GM12878 (cell line): ENCODE measurements around the gene POLE2. TPM values are rescaled to one million over a fixed set of nuclear protein-coding genes. Genes with fewer than 3 reads are reported as not detected.
"Not testable (repeated sequence)": the region's sequence is repeated elsewhere in the genome, so short reads cannot be mapped to it uniquely, and the experiment has no call there.

Experiments
- ATAC-seq: fragments of 200-7000 bp; cut with Tn5 transposase; 3 replicates; pipeline ENCODE4 v1.9.1; 2020; ENCODE audit warnings: mild to moderate bottlenecking, moderate library complexity
- BruUV-seq: library from RNA; stranded (reverse); fragments of 400-500 nt; replicated peaks from 2 replicates; lab custom pipeline; 2021; lab: Mats Ljungman, UMichigan
- CTCF ChIA-PET: fragments of 300-600 bp; sonication (Branson Sonifier 250); formaldehyde crosslinking; extraction: SDS; loops from one replicate; lab custom pipeline; 2021; ENCODE audit warnings: inconsistent platforms; lab: Yijun Ruan, JAX
- POLR2A ChIA-PET: fragments of 350-600 bp; formaldehyde crosslinking; extraction: SDS; loops from one replicate; lab custom pipeline; 2021; ENCODE audit warnings: inconsistent platforms; lab: Charles Lee
- RAD21 ChIA-PET: fragments of 300-600 bp; sonication (Branson Sonifier 250); formaldehyde crosslinking; loops from one replicate; lab custom pipeline; 2023; ENCODE audit warnings: antibody characterized with exemption; ENCODE audit not compliant: unreplicated experiment; lab: Charles Lee
- SMC1A ChIA-PET: fragments of 300-600 bp; sonication (Branson Sonifier 250); formaldehyde crosslinking; loops from one replicate; lab custom pipeline; 2023; ENCODE audit not compliant: unreplicated experiment, uncharacterized antibody; lab: Charles Lee
- DNase-seq: peaks from one replicate; pipeline ENCODE4 v3.0.0-alpha.2; 2011; ENCODE audit warnings: low read depth, low spot score
- FAIRE-seq: peaks from 3 replicates; lab custom pipeline; 2011; peaks lifted over from hg19 to GRCh38; lab: Jason Lieb, UNC
- H2AFZ ChIP-seq: 2 replicates; pipeline ENCODE4 v1.6.0; 2011; ENCODE audit warnings: low read depth, low read length, control low read depth; ENCODE audit not compliant: control insufficient read depth
- H3K27ac ChIP-seq: 2 replicates; pipeline ENCODE4 v1.5.1; 2011; ENCODE audit warnings: control low read depth; ENCODE audit not compliant: control insufficient read depth, insufficient read depth
- H3K27me3 ChIP-seq, 2 experiments: replicated peaks in 1 of 2; 2 replicates each; pipeline versions ENCODE4 v1.6.0 to v1.6.1; 2011; ENCODE audit warnings: low read length in 1 of 2; ENCODE audit not compliant: control insufficient read depth in 2 of 2, insufficient read depth in 2 of 2
- H3K36me3 ChIP-seq, 2 experiments: 2 replicates each; pipeline ENCODE4 v1.5.1; 2011; ENCODE audit warnings: low read length in 1 of 2; ENCODE audit not compliant: control insufficient read depth in 2 of 2, insufficient read depth in 2 of 2
- H3K4me1 ChIP-seq: 2 replicates; pipeline ENCODE4 v1.6.1; 2011; ENCODE audit warnings: mild to moderate bottlenecking, low read length, moderate library complexity, mixed read lengths; ENCODE audit not compliant: control insufficient read depth, insufficient read depth
- H3K4me2 ChIP-seq: 2 replicates; pipeline ENCODE4 v1.6.0; 2011; ENCODE audit warnings: control low read depth; ENCODE audit not compliant: control insufficient read depth, insufficient read depth
- H3K4me3 ChIP-seq: fragments of 200-600 bp; sonication (generic); 2 replicates; pipeline ENCODE4 v1.5.1; 2016
- H3K79me2 ChIP-seq: 2 replicates; pipeline ENCODE4 v1.6.0; 2011; ENCODE audit warnings: low read length; ENCODE audit not compliant: control insufficient read depth, insufficient read depth
- H3K9ac ChIP-seq: 2 replicates; pipeline ENCODE4 v1.8.0; 2011; ENCODE audit warnings: low read length, control low read depth, mixed read lengths; ENCODE audit not compliant: control insufficient read depth, insufficient read depth
- H3K9me3 ChIP-seq: replicated peaks from 3 replicates; pipeline ENCODE4 v1.5.1; 2011; ENCODE audit warnings: mild to moderate bottlenecking, low read length; ENCODE audit not compliant: control insufficient read depth, insufficient read depth
- H4K20me1 ChIP-seq: 2 replicates; pipeline ENCODE4 v1.6.0; 2011; ENCODE audit not compliant: control insufficient read depth, insufficient read depth
- BCL11A ChIP-seq: IDR thresholded peaks from 2 replicates; pipeline ENCODE4 v1.6.1; 2011; ENCODE audit warnings: low read depth, low read length
- CHD1 ChIP-seq: IDR thresholded peaks from 2 replicates; pipeline ENCODE4 v1.6.1; 2012; ENCODE audit warnings: low read depth, low read length, improper control_type of control experiment
- CHD2 ChIP-seq: IDR thresholded peaks from 2 replicates; pipeline ENCODE4 v1.6.1; 2011; ENCODE audit warnings: low read depth, low read length, improper control_type of control experiment, borderline replicate concordance
- CTCF ChIP-seq, 3 experiments: IDR thresholded peaks in 2 of 3; conservative IDR thresholded peaks in 1 of 3; 2 replicates each; pipeline ENCODE4 v1.5.1; 2011; ENCODE audit warnings: low read depth in 3 of 3, low read length in 3 of 3, mild to moderate bottlenecking in 3 of 3, control low read depth in 2 of 3, moderate library complexity in 2 of 3, inconsistent platforms in 1 of 3, mixed read lengths in 1 of 3; ENCODE audit not compliant: control insufficient read depth in 2 of 3, insufficient read depth in 1 of 3; ENCODE audit errors: extremely low read depth in 1 of 3
- EGR1 ChIP-seq, 2 experiments: IDR thresholded peaks; 1 replicate in 1 of 2; 2 replicates in 1 of 2; pipeline ENCODE4 v1.6.1; 2011 to 2012; ENCODE audit warnings: low read depth in 2 of 2, low read length in 2 of 2, borderline replicate concordance in 1 of 2, mild to moderate bottlenecking in 1 of 2, moderate library complexity in 1 of 2
- EP300 ChIP-seq, 2 experiments: fragments of 150-350 bp in 1 of 2; IDR thresholded peaks; 2 replicates each; pipeline ENCODE4 v1.6.1; 2011 to 2012; ENCODE audit warnings: low read depth in 2 of 2, low read length in 2 of 2, borderline replicate concordance in 1 of 2, improper control_type of control experiment in 1 of 2, inconsistent platforms in 1 of 2; ENCODE audit not compliant: control insufficient read depth in 1 of 2
- FOXM1 ChIP-seq: IDR thresholded peaks from 2 replicates; pipeline ENCODE4 v1.6.1; 2012; ENCODE audit warnings: low read depth, mild to moderate bottlenecking, inconsistent platforms, low read length, moderate library complexity
- HDAC2 ChIP-seq: fragments of 200-600 bp; sonication (generic); IDR thresholded peaks from 2 replicates; pipeline ENCODE4 v1.6.1; 2017
- MEF2A ChIP-seq: IDR thresholded peaks from 2 replicates; pipeline ENCODE4 v1.6.1; 2011; ENCODE audit warnings: low read depth, mild to moderate bottlenecking, low read length, moderate library complexity; ENCODE audit not compliant: insufficient read depth
- NFXL1 ChIP-seq: fragments of 450-650 bp; IDR thresholded peaks from 2 replicates; pipeline ENCODE4 v1.6.1; 2017; ENCODE audit warnings: antibody characterized with exemption, mild to moderate bottlenecking, borderline replicate concordance
- PML ChIP-seq: IDR thresholded peaks from 2 replicates; pipeline ENCODE4 v1.6.1; 2012; ENCODE audit warnings: low read length, inconsistent platforms
- POLR2AphosphoS5 ChIP-seq: IDR thresholded peaks from 2 replicates; pipeline ENCODE4 v1.6.1; 2011; ENCODE audit warnings: mild to moderate bottlenecking, low read length, inconsistent platforms
- TCF7 ChIP-seq: IDR thresholded peaks from 2 replicates; pipeline ENCODE4 v1.6.1; 2014; ENCODE audit warnings: antibody characterized with exemption, borderline replicate concordance
- ZZZ3 ChIP-seq: IDR thresholded peaks from 2 replicates; pipeline ENCODE4 v1.6.1; 2011; ENCODE audit warnings: low read depth; ENCODE audit not compliant: control insufficient read depth, insufficient read length
- WGBS: methylation state at CpG from one replicate; pipeline ENCODE4 v1.1.6; 2016; ENCODE audit warnings: low lambda C conversion rate; ENCODE audit not compliant: insufficient replicate concordance, insufficient coverage; ENCODE audit errors: missing lambda C conversion rate; 5-methylcytosine and 5-hydroxymethylcytosine counted together
- in situ Hi-C: fragments of 300-500 bp; cut with MboI; formaldehyde crosslinking; loops from 9 replicates; pipeline ENCODE4 v1.14.3; 2018; ENCODE audit warnings: mixed read lengths
- intact Hi-C: fragments of 100-400 bp; cut with micrococcal nuclease; formaldehyde crosslinking; loops from one replicate; pipeline ENCODE4 v1.14.2; 2022; ENCODE audit not compliant: unreplicated experiment
- polyA plus RNA-seq, 11 experiments: library from polyadenylated mRNA; depleted of rRNA in 4 of 11; unstranded in 6 of 11; stranded (reverse) in 5 of 11; fragments of >200 nt; fragmentation: Nextera tagmentation in 4 of 11; fragmentation: Illumina TruSeq in 1 of 11; extraction: Ambion mirVana in 4 of 11; extraction: Trizol in 1 of 11; gene quantifications; 1 replicate in 1 of 11; 2 replicates in 10 of 11; pipeline versions ENCODE4 v1.2.1 to v1.2.3, GENCODE V29; 2011 to 2016; ENCODE audit warnings: inconsistent platforms in 2 of 11, missing spikeins in 2 of 11, low read depth in 1 of 11
- total RNA-seq, 4 experiments: library from RNA; depleted of rRNA in 3 of 4; stranded (reverse); fragments of >200 nt in 3 of 4; fragmentation: Illumina TruSeq in 1 of 4; extraction: Trizol in 1 of 4; gene quantifications; 2 replicates each; pipeline versions ENCODE4 v1.2.1 to v1.2.3, GENCODE V29; 2013 to 2021
- TF ChIP-seq, protein P1 (sequence below): IDR thresholded peaks from 2 replicates; pipeline ENCODE4 v1.6.1; 2012; ENCODE audit warnings: mild to moderate bottlenecking, low read depth, low read length

POLE2 gene
- total and polyA plus RNA-seq, 10 of the 15 experiments (the other 5 are each of a cell fraction or from before 2014, with no cell fraction given), result 22.0 to 45.6 (median 38.8) TPM

DNA sequence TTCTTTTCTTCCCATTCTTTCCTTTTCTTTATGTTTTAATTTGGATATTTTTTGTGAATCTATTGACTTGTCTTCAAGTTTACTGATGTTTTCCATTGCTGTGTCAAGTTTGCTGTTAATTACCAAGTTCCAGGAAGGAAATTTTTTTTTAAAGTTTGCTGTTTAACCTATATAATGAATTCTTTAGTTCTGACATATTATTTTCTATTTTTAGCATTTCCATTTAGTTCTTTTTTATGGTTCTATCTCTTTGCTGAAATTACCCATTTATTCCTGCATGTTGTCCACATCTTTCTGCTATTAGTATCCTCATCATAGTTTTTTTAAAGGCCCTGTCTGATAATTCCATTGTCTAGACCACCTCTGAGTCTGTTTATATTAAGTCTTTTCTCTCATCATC lies 32.7 kb upstream of the POLE2 start:
- H3K36me3 ChIP-seq, result no peaks in the 10 kb centered on the region
- DNase-seq (no peak), ATAC-seq (no peak), FAIRE-seq (no peak)
- H3K27me3 ChIP-seq, result no peaks in the 10 kb centered on the region
- H2AFZ ChIP-seq, result no peak overlapping the region
- no peaks in the 10 kb centered on the region for H4K20me1 ChIP-seq
- ChIA-PET CTCF (no interaction called here), SMC1A (no interaction called here), POLR2A (no interaction called here), RAD21 (no interaction called here)
- no peaks in the 10 kb centered on the region for H3K79me2 ChIP-seq
- no peaks in the 10 kb centered on the region for H3K9me3 ChIP-seq
- H3K9ac ChIP-seq, result no peak overlapping the region
- TF ChIP-seq CHD1 (no peak), FOXM1 (no peak), CHD2 (no peak), POLR2AphosphoS5 (no peak), PML (no peak), TCF7 (no peak), CTCF (IDR thresholded peaks at IDR 0.05 in 2 of 3, conservative IDR thresholded peaks at IDR 0.05 in 1 of 3; ENCODE audit: control insufficient read depth in 2 of 3, extremely low read depth in 1 of 3, insufficient read depth in 1 of 3, low read depth in 3 of 3, low read length in 3 of 3) (no peak), MEF2A (no peak), EGR1 (IDR thresholded peaks at IDR 0.05; ENCODE audit: borderline replicate concordance in 1 of 2, low read depth in 2 of 2, low read length in 2 of 2) (no peak), EP300 (IDR thresholded peaks at IDR 0.05; ENCODE audit: borderline replicate concordance in 1 of 2, control insufficient read depth in 1 of 2, low read depth in 2 of 2, low read length in 2 of 2) (no peak), BCL11A (no peak), ZZZ3 (no peak), HDAC2 (no peak), NFXL1 (no peak)
- TF ChIP-seq, protein P1, sequence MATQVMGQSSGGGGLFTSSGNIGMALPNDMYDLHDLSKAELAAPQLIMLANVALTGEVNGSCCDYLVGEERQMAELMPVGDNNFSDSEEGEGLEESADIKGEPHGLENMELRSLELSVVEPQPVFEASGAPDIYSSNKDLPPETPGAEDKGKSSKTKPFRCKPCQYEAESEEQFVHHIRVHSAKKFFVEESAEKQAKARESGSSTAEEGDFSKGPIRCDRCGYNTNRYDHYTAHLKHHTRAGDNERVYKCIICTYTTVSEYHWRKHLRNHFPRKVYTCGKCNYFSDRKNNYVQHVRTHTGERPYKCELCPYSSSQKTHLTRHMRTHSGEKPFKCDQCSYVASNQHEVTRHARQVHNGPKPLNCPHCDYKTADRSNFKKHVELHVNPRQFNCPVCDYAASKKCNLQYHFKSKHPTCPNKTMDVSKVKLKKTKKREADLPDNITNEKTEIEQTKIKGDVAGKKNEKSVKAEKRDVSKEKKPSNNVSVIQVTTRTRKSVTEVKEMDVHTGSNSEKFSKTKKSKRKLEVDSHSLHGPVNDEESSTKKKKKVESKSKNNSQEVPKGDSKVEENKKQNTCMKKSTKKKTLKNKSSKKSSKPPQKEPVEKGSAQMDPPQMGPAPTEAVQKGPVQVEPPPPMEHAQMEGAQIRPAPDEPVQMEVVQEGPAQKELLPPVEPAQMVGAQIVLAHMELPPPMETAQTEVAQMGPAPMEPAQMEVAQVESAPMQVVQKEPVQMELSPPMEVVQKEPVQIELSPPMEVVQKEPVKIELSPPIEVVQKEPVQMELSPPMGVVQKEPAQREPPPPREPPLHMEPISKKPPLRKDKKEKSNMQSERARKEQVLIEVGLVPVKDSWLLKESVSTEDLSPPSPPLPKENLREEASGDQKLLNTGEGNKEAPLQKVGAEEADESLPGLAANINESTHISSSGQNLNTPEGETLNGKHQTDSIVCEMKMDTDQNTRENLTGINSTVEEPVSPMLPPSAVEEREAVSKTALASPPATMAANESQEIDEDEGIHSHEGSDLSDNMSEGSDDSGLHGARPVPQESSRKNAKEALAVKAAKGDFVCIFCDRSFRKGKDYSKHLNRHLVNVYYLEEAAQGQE, result no peak
- no TSS peak for BruUV-seq
- intact Hi-C loops (no loop called here), in situ Hi-C loops (no loop called here)
- no peak overlapping the region for H3K27ac ChIP-seq
- no peak overlapping the region for H3K4me2 ChIP-seq
- H3K4me3 ChIP-seq, result no peak overlapping the region
- H3K4me1 ChIP-seq, result no peaks in the 10 kb centered on the region

DNA sequence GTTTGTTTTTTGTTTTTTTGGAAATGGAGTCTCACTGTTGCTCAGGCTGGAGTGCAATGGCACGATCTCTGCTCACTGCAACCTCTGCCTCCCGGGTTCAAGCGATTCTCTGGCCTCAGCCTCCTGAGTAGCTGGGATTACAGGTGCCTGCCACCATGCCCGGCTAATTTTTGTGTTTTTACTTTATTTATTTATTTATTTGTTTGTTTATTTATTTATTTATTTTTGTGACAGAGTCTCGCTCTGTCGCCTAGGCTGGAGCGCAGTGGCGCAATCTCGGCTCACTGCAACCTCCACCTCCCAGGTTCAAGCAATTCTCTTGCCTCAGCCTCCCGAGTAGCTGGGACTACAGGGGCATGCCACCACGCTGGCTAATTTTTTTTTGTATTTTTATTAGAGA lies 23.0 kb upstream of the POLE2 start:
- CTCF ChIA-PET, FAIRE-seq, SMC1A ChIA-PET, in situ Hi-C loops, H3K4me3 ChIP-seq, H3K36me3 ChIP-seq, H3K79me2 ChIP-seq, intact Hi-C loops, BruUV-seq, H2AFZ ChIP-seq, H3K9ac ChIP-seq, H4K20me1 ChIP-seq, ATAC-seq, H3K4me2 ChIP-seq, H3K27ac ChIP-seq, DNase-seq, H3K4me1 ChIP-seq, POLR2A ChIA-PET, H3K9me3 ChIP-seq, H3K27me3 ChIP-seq: not testable (repeated sequence)
- 85% methylated on average over 11 of the region's 11 CpGs for WGBS
- RAD21 ChIA-PET, result interaction anchor here (0.7 kb wide), 1 partner anchor 56 kb away, joined by 3 read pairs; no protein-coding TSS in a partner anchor
